ENCODE results near the gene BTRC. TPM values are rescaled to one million over a fixed set of nuclear protein-coding genes. Genes with fewer than 3 reads are reported as not detected.
"Not testable (repeated sequence)": the region's sequence is repeated elsewhere in the genome, so short reads cannot be mapped to it uniquely, and the experiment has no call there.

Gene BTRC
- total RNA-seq, 1 experiment from 2014 or later: 5.7 TPM

GRCh38 chr10:101330231-101330630 lies 23.7 kb upstream of the BTRC start:
- no peaks in the 10 kb centered on the region for H3F3A ChIP-seq (ENCODE audit: low read length, unreplicated experiment)
- H3K36me3 ChIP-seq (ENCODE audit: low read depth, low read length): no peaks in the 10 kb centered on the region
- CTCF ChIA-PET: interaction anchor here (0.6 kb wide), 1 partner anchor 137 kb away, joined by 10 read pairs; no protein-coding TSS in a partner anchor
- no peaks in the 10 kb centered on the region for H3K79me2 ChIP-seq (ENCODE audit: low read length)
- H3K27ac ChIP-seq (ENCODE audit: low read length): no peak overlapping the region
- ATAC-seq (no peak), DNase-seq (no peak)
- H3K9ac ChIP-seq (ENCODE audit: low read length): no peak overlapping the region
- H3K9me3 ChIP-seq (ENCODE audit: low read length): no peaks in the 10 kb centered on the region
- no peak overlapping the region for H3K4me3 ChIP-seq (ENCODE audit: low read length)
- BruUV-seq (replicated peaks): no TSS peak
- intact Hi-C loops (cut with micrococcal nuclease): no loop called here
- no peak overlapping the region for H3K4me2 ChIP-seq (ENCODE audit: low read length)
- POLR2A ChIA-PET (ENCODE audit: unreplicated experiment): no interaction called here
- H3K4me1 ChIP-seq (ENCODE audit: insufficient read depth, low read length): no peaks in the 10 kb centered on the region; the same call in 1 of the 2 replicates
- no peak overlapping the region for H2AFZ ChIP-seq (ENCODE audit: low read length)
- TF ChIP-seq EZH2 (IDR thresholded peaks at IDR 0.05; ENCODE audit: low read length, unreplicated experiment): no peak
- no peaks in the 10 kb centered on the region for H4K20me1 ChIP-seq (ENCODE audit: low read length)
- no peaks in the 10 kb centered on the region for H3K27me3 ChIP-seq (ENCODE audit: low read length)
- no peaks in the 10 kb centered on the region for H3K9me2 ChIP-seq (replicated peaks; ENCODE audit: low read length)

- ChIA-PET POLR2A (ENCODE audit: unreplicated experiment) (no interaction called here), CTCF (interaction anchor here (0.6 kb wide), 1 partner anchor 136 kb away, joined by 10 read pairs; no protein-coding TSS in a partner anchor)
- TF ChIP-seq EZH2 (IDR thresholded peaks at IDR 0.05; ENCODE audit: low read length, unreplicated experiment) (no peak), EZH2phosphoT487 (IDR thresholded peaks at IDR 0.05; ENCODE audit: borderline replicate concordance, low read length) (no peak)
- TF ChIP-seq, protein P1, sequence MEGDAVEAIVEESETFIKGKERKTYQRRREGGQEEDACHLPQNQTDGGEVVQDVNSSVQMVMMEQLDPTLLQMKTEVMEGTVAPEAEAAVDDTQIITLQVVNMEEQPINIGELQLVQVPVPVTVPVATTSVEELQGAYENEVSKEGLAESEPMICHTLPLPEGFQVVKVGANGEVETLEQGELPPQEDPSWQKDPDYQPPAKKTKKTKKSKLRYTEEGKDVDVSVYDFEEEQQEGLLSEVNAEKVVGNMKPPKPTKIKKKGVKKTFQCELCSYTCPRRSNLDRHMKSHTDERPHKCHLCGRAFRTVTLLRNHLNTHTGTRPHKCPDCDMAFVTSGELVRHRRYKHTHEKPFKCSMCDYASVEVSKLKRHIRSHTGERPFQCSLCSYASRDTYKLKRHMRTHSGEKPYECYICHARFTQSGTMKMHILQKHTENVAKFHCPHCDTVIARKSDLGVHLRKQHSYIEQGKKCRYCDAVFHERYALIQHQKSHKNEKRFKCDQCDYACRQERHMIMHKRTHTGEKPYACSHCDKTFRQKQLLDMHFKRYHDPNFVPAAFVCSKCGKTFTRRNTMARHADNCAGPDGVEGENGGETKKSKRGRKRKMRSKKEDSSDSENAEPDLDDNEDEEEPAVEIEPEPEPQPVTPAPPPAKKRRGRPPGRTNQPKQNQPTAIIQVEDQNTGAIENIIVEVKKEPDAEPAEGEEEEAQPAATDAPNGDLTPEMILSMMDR (conservative IDR thresholded peaks at IDR 0.05; ENCODE audit: low read depth, low read length): no peak
- Histone ChIP-seq H3K9ac (ENCODE audit: low read length) (no peak overlapping the region), H3K79me2 (ENCODE audit: low read length) (no peaks in the 10 kb centered on the region), H3K4me3 (ENCODE audit: low read length) (no peak overlapping the region), H3K27ac (ENCODE audit: low read length) (no peak overlapping the region), H3K27me3 (ENCODE audit: low read length) (no peaks in the 10 kb centered on the region), H3K36me3 (ENCODE audit: low read depth, low read length) (no peaks in the 10 kb centered on the region), H3K4me2 (ENCODE audit: low read length) (no peak overlapping the region), H4K20me1 (ENCODE audit: low read length) (no peaks in the 10 kb centered on the region), H3K9me3 (ENCODE audit: low read length) (no peaks in the 10 kb centered on the region), H3F3A (ENCODE audit: low read length, unreplicated experiment) (no peaks in the 10 kb centered on the region), H2AFZ (ENCODE audit: low read length) (no peak overlapping the region), H3K4me1 (ENCODE audit: insufficient read depth, low read length) (no peaks in the 10 kb centered on the region; the same call in 1 of the 2 replicates), H3K9me2 (replicated peaks; ENCODE audit: low read length) (no peaks in the 10 kb centered on the region)
- ATAC-seq (no peak), DNase-seq (no peak)
- BruUV-seq (replicated peaks): no TSS peak
- intact Hi-C loops (cut with micrococcal nuclease): no loop called here
Measured at GRCh38 chr10:101330631-101331225, 23.2 kb upstream of the BTRC start.

DNA sequence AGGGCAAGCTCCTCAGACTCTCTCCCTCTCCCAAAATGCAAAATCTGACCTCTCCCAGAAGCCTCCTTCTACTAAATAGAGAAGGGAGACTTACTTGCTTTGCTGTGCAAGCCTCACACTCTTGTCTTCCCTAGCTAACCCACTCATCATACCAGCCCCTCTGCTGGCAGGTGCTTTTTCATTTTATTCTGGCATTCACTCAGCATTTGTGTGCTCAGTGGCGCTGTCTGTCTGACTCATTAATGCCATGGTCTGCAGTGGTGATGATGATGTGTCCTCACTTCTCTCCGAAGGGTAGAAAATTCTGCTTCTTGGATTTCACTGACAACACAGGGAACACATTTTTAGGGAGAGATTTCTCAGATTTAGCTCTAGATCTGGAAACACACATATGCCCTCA lies 22.0 kb upstream of the BTRC start:
- no peaks in the 10 kb centered on the region for H3K9me3 ChIP-seq (ENCODE audit: low read length)
- H3K79me2 ChIP-seq (ENCODE audit: low read length): no peaks in the 10 kb centered on the region
- BruUV-seq (replicated peaks): no TSS peak
- H3K27me3 ChIP-seq (ENCODE audit: low read length): no peaks in the 10 kb centered on the region
- POLR2A ChIA-PET (ENCODE audit: unreplicated experiment): no interaction called here
- H3K4me1 ChIP-seq (ENCODE audit: insufficient read depth, low read length): no peaks in the 10 kb centered on the region; the same call in 1 of the 2 replicates
- H2AFZ ChIP-seq (ENCODE audit: low read length): no peak overlapping the region
- CTCF ChIA-PET: interaction anchor here (0.6 kb wide), 1 partner anchor 44 kb away, joined by 4 read pairs; no protein-coding TSS in a partner anchor
- no peak overlapping the region for H3K9ac ChIP-seq (ENCODE audit: low read length)
- H3K4me3 ChIP-seq (ENCODE audit: low read length): no peak overlapping the region
- no peak overlapping the region for H3K27ac ChIP-seq (ENCODE audit: low read length)
- ATAC-seq (peak; percentile 72), DNase-seq (peak; percentile 58)
- no peaks in the 10 kb centered on the region for H3K9me2 ChIP-seq (replicated peaks; ENCODE audit: low read length)
- TF ChIP-seq EZH2phosphoT487 (IDR thresholded peaks at IDR 0.05; ENCODE audit: borderline replicate concordance, low read length) (no peak), EZH2 (IDR thresholded peaks at IDR 0.05; ENCODE audit: low read length, unreplicated experiment) (no peak)
- TF ChIP-seq, protein P1 (conservative IDR thresholded peaks at IDR 0.05; ENCODE audit: low read depth, low read length): no peak
- intact Hi-C loops (cut with micrococcal nuclease): no loop called here
- no peaks in the 10 kb centered on the region for H4K20me1 ChIP-seq (ENCODE audit: low read length)
- H3K4me2 ChIP-seq (ENCODE audit: low read length): no peak overlapping the region
- H3F3A ChIP-seq (ENCODE audit: low read length, unreplicated experiment): no peaks in the 10 kb centered on the region
- H3K36me3 ChIP-seq (ENCODE audit: low read depth, low read length): no peaks in the 10 kb centered on the region

DNA sequence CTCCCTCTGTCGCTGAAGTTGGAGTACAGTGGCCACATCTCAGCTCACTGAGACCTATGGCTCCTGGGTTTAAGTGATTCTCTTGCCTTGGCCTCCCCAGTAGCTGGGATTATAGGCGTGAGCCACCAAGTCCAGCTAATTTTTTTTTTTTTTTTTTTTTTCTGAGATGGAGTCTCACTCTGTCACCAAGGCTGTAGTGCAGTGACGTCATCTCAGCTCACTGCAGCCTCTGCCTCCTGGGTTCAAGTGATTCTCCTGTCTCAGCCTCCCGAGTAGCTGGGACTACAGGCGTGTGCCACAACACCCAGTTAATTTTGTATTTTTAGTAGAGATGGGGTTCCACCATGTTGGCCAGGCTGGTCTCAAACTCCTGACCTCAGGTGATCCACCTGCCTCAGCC lies 19.7 kb upstream of the BTRC start:
- H3K27me3 ChIP-seq (ENCODE audit: low read length); BruUV-seq (replicated peaks); intact Hi-C loops (cut with micrococcal nuclease); H2AFZ ChIP-seq (ENCODE audit: low read length); H3K4me1 ChIP-seq (ENCODE audit: insufficient read depth, low read length); H3K4me2 ChIP-seq (ENCODE audit: low read length); H3K79me2 ChIP-seq (ENCODE audit: low read length); H3K9me3 ChIP-seq (ENCODE audit: low read length); POLR2A ChIA-PET (ENCODE audit: unreplicated experiment); H3F3A ChIP-seq (ENCODE audit: low read length, unreplicated experiment); ATAC-seq; H3K4me3 ChIP-seq (ENCODE audit: low read length); CTCF ChIA-PET; H3K9ac ChIP-seq (ENCODE audit: low read length); H4K20me1 ChIP-seq (ENCODE audit: low read length); DNase-seq; H3K9me2 ChIP-seq (replicated peaks; ENCODE audit: low read length); H3K27ac ChIP-seq (ENCODE audit: low read length); H3K36me3 ChIP-seq (ENCODE audit: low read depth, low read length): not testable (repeated sequence)

All from PC-3 (cell line).